Activated CD4-positive, alpha-beta memory T cell treated with anti-CD3 and anti-CD28 coated beads for 36 hours (primary cell): Measurements from ENCODE around the gene NAV1. TPM values are rescaled to one million over a fixed set of nuclear protein-coding genes. Genes with fewer than 3 reads are reported as not detected.

Source experiments
- CTCF ChIA-PET: fragments of 350-600 bp; sonication (Branson Sonifier 250); formaldehyde crosslinking; loops from one replicate; lab custom pipeline; 2021; ENCODE audit warnings: antibody characterized with exemption, inconsistent platforms; lab: Charles Lee
- POLR2A ChIA-PET: fragments of 350-600 bp; sonication (Branson Sonifier 250); formaldehyde crosslinking; loops from one replicate; lab custom pipeline; 2021; ENCODE audit warnings: antibody characterized with exemption; lab: Charles Lee
- DNase-seq: peaks from one replicate; pipeline ENCODE4 v3.0.0-alpha.2; 2020
- H3K27ac Mint-ChIP-seq: one replicate; pipeline ENCODE4 v1.8.0; 2021; ENCODE audit warnings: mixed read lengths
- H3K27me3 Mint-ChIP-seq: one replicate; pipeline ENCODE4 v1.8.0; 2021; ENCODE audit warnings: mixed read lengths
- H3K36me3 Mint-ChIP-seq: one replicate; pipeline ENCODE4 v1.8.0; 2021; ENCODE audit warnings: mixed read lengths
- H3K4me1 Mint-ChIP-seq: one replicate; pipeline ENCODE4 v1.8.0; 2021; ENCODE audit warnings: low read depth, mixed read lengths
- H3K4me3 Mint-ChIP-seq: one replicate; pipeline ENCODE4 v1.8.0; 2021; ENCODE audit warnings: mild to moderate bottlenecking, mixed read lengths
- H3K9me3 Mint-ChIP-seq: one replicate; pipeline ENCODE4 v1.8.0; 2021; ENCODE audit warnings: mixed read lengths
- intact Hi-C: fragments of 100-400 bp; cut with micrococcal nuclease; formaldehyde crosslinking; loops from one replicate; pipeline ENCODE4 v1.15.1; 2023
- total RNA-seq, 2 experiments: library from RNA; stranded (reverse); gene quantifications; one replicate each; pipeline ENCODE4 v1.2.3, GENCODE V29; 2021

Gene NAV1
- total RNA-seq, 2 experiments from 2014 or later = 2.2 to 2.6 TPM

GRCh38 chr1:201497935-201498509 is 40.9 kb upstream of the NAV1 start:
- intact Hi-C loops = no loop called here
- no peaks in the 10 kb centered on the region for H3K4me1 Mint-ChIP-seq
- H3K9me3 Mint-ChIP-seq = no peaks in the 10 kb centered on the region
- DNase-seq = no peak
- CTCF ChIA-PET = interaction anchor here (1.8 to 13.7 kb wide), 3 partner anchors 16 to 62 kb away, joined by 5 to 143 read pairs (median 23); no protein-coding TSS in a partner anchor
- H3K36me3 Mint-ChIP-seq = peaks cover 11% of the 10 kb centered on the region
- H3K27ac Mint-ChIP-seq = no peak overlapping the region
- no peak overlapping the region for H3K4me3 Mint-ChIP-seq
- H3K27me3 Mint-ChIP-seq = no peaks in the 10 kb centered on the region
- POLR2A ChIA-PET = no interaction called here

- Mint-ChIP-seq H3K27me3 (no peaks in the 10 kb centered on the region), H3K9me3 (no peaks in the 10 kb centered on the region), H3K4me3 (no peak overlapping the region), H3K4me1 (peaks cover 5% of the 10 kb centered on the region), H3K27ac (no peak overlapping the region), H3K36me3 (peaks cover 7% of the 10 kb centered on the region)
- intact Hi-C loops = no loop called here
- POLR2A ChIA-PET = no interaction called here
- no peak for DNase-seq
- CTCF ChIA-PET = interaction anchor here (1.8 to 13.7 kb wide), 3 partner anchors 15 to 63 kb away, joined by 5 to 143 read pairs (median 23); no protein-coding TSS in a partner anchor
Observed at GRCh38 chr1:201498621-201499020, 40.3 kb upstream of the NAV1 start.

GRCh38 chr1:201499191-201499590 is 39.7 kb upstream of the NAV1 start:
- CTCF ChIA-PET = interaction anchor here (1.8 to 13.7 kb wide), 3 partner anchors 14 to 64 kb away, joined by 5 to 143 read pairs (median 23); no protein-coding TSS in a partner anchor
- intact Hi-C loops = no loop called here
- H3K36me3 Mint-ChIP-seq = peaks cover 4% of the 10 kb centered on the region
- no peak overlapping the region for H3K27ac Mint-ChIP-seq
- no peak for DNase-seq
- no peaks in the 10 kb centered on the region for H3K27me3 Mint-ChIP-seq
- peaks cover 10% of the 10 kb centered on the region for H3K4me1 Mint-ChIP-seq
- H3K4me3 Mint-ChIP-seq = no peak overlapping the region
- POLR2A ChIA-PET = interaction anchor here (1.0 kb wide), 1 partner anchor 14 kb away, joined by 3 read pairs; no protein-coding TSS in a partner anchor
- no peaks in the 10 kb centered on the region for H3K9me3 Mint-ChIP-seq

GRCh38 chr1:201499795-201500669 is 38.9 kb upstream of the NAV1 start:
- Mint-ChIP-seq H3K4me3 (no peak overlapping the region), H3K27ac (no peak overlapping the region)
- intact Hi-C loops = no loop called here

GRCh38 chr1:201500670-201501120 is 38.2 kb upstream of the NAV1 start:
- no peaks in the 10 kb centered on the region for H3K27me3 Mint-ChIP-seq
- DNase-seq = no peak
- intact Hi-C loops = no loop called here
- no peaks in the 10 kb centered on the region for H3K9me3 Mint-ChIP-seq
- H3K36me3 Mint-ChIP-seq = no peaks in the 10 kb centered on the region
- no peak overlapping the region for H3K27ac Mint-ChIP-seq
- H3K4me1 Mint-ChIP-seq = peaks cover 20% of the 10 kb centered on the region
- POLR2A ChIA-PET = no interaction called here
- CTCF ChIA-PET = interaction anchor here (0.9 to 13.7 kb wide), 4 partner anchors 13 to 65 kb away, joined by 3 to 143 read pairs (median 38); no protein-coding TSS in a partner anchor
- no peak overlapping the region for H3K4me3 Mint-ChIP-seq

More at GRCh38 chr1:201499795-201500669, 38.9 kb upstream of the NAV1 start:
- Mint-ChIP-seq H3K4me1 (peaks cover 13% of the 10 kb centered on the region), H3K36me3 (no peaks in the 10 kb centered on the region), H3K9me3 (no peaks in the 10 kb centered on the region), H3K27me3 (no peaks in the 10 kb centered on the region)
- no peak for DNase-seq
- ChIA-PET CTCF (interaction anchor here (1.1 to 13.7 kb wide), 4 partner anchors 14 to 65 kb away, joined by 3 to 143 read pairs (median 14); no protein-coding TSS in a partner anchor), POLR2A (interaction anchor here (1.0 kb wide), 1 partner anchor 13 kb away, joined by 3 read pairs; no protein-coding TSS in a partner anchor)

GRCh38 chr1:201501144-201501543 is 37.8 kb upstream of the NAV1 start:
- Mint-ChIP-seq H3K36me3 (no peaks in the 10 kb centered on the region), H3K27ac (no peak overlapping the region), H3K4me3 (no peak overlapping the region), H3K4me1 (peaks cover 24% of the 10 kb centered on the region), H3K27me3 (no peaks in the 10 kb centered on the region), H3K9me3 (no peaks in the 10 kb centered on the region)
- no peak for DNase-seq
- CTCF ChIA-PET = interaction anchor here (0.9 to 13.7 kb wide), 4 partner anchors 12 to 66 kb away, joined by 3 to 143 read pairs (median 38); no protein-coding TSS in a partner anchor
- intact Hi-C loops = no loop called here
- POLR2A ChIA-PET = no interaction called here

- ChIA-PET CTCF (interaction anchor here (1.0 to 13.7 kb wide), 3 partner anchors 12 to 55 kb away, joined by 4 to 143 read pairs (median 73); no protein-coding TSS in a partner anchor), POLR2A (interaction anchor here (1.2 kb wide), 1 partner anchor 11 kb away, joined by 3 read pairs; no protein-coding TSS in a partner anchor)
- no peak for DNase-seq
- Mint-ChIP-seq H3K27me3 (no peaks in the 10 kb centered on the region), H3K4me3 (no peak overlapping the region), H3K4me1 (peaks cover 28% of the 10 kb centered on the region), H3K9me3 (no peaks in the 10 kb centered on the region), H3K36me3 (no peaks in the 10 kb centered on the region), H3K27ac (no peak overlapping the region)
- intact Hi-C loops = no loop called here
Observed at GRCh38 chr1:201501812-201502510, 37.0 kb upstream of the NAV1 start.

- Mint-ChIP-seq H3K9me3 (no peaks in the 10 kb centered on the region), H3K27ac (no peak overlapping the region), H3K4me1 (peaks cover 31% of the 10 kb centered on the region), H3K27me3 (no peaks in the 10 kb centered on the region), H3K36me3 (no peaks in the 10 kb centered on the region), H3K4me3 (no peak overlapping the region)
- CTCF ChIA-PET = interaction anchor here (1.0 to 13.7 kb wide), 4 partner anchors 11 to 67 kb away, joined by 4 to 143 read pairs (median 40); no protein-coding TSS in a partner anchor
- no peak for DNase-seq
- POLR2A ChIA-PET = interaction anchor here (1.2 kb wide), 1 partner anchor 11 kb away, joined by 3 read pairs; no protein-coding TSS in a partner anchor
- intact Hi-C loops = no loop called here
Observed at GRCh38 chr1:201502511-201502857, 36.4 kb upstream of the NAV1 start.

GRCh38 chr1:201503397-201504176 is 35.3 kb upstream of the NAV1 start:
- Mint-ChIP-seq H3K9me3 (no peaks in the 10 kb centered on the region), H3K4me1 (peaks cover 37% of the 10 kb centered on the region), H3K27ac (no peak overlapping the region), H3K4me3 (no peak overlapping the region), H3K36me3 (no peaks in the 10 kb centered on the region), H3K27me3 (no peaks in the 10 kb centered on the region)
- intact Hi-C loops = no loop called here
- CTCF ChIA-PET = interaction anchor here (1.4 to 13.7 kb wide), 5 partner anchors 10 to 68 kb away, joined by 4 to 143 read pairs (median 8); no protein-coding TSS in a partner anchor
- DNase-seq = no peak
- POLR2A ChIA-PET = no interaction called here

GRCh38 chr1:201504179-201504631 is 34.7 kb upstream of the NAV1 start:
- Mint-ChIP-seq H3K4me3 (no peak overlapping the region), H3K27me3 (no peaks in the 10 kb centered on the region), H3K27ac (no peak overlapping the region), H3K4me1 (peaks cover 37% of the 10 kb centered on the region), H3K36me3 (no peaks in the 10 kb centered on the region), H3K9me3 (no peaks in the 10 kb centered on the region)
- POLR2A ChIA-PET = no interaction called here
- no peak for DNase-seq
- CTCF ChIA-PET = interaction anchor here (1.4 to 13.7 kb wide), 5 partner anchors 9 to 68 kb away, joined by 4 to 143 read pairs (median 8); no protein-coding TSS in a partner anchor
- intact Hi-C loops = no loop called here
